ENCODE results near the gene FAM174A. TPM values are rescaled to one million over a fixed set of nuclear protein-coding genes. Genes with fewer than 3 reads are reported as not detected.

The FAM174A gene
- total RNA-seq, 1 donor from 2014 or later: 16.0 TPM

DNA sequence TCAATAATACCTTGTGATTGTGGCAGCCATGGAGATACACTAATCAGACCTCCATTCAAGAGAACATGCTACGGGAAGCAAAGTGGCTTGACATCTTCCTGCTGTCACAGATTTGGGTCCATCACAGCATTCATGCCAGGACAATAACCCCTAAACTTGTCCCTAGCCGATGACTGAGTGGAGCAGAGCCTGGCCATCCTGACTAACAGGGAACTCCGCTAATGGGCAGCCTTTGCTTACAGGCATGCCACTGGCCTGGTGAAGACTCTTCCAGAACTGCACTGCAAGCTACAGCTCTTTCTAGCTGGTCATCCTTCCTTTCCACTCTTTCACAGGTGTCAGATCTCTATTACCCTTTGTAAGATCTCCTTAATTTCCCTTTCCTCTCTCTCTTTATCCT lies 16.0 kb downstream of the FAM174A start:
- TF ChIP-seq, protein P1, sequence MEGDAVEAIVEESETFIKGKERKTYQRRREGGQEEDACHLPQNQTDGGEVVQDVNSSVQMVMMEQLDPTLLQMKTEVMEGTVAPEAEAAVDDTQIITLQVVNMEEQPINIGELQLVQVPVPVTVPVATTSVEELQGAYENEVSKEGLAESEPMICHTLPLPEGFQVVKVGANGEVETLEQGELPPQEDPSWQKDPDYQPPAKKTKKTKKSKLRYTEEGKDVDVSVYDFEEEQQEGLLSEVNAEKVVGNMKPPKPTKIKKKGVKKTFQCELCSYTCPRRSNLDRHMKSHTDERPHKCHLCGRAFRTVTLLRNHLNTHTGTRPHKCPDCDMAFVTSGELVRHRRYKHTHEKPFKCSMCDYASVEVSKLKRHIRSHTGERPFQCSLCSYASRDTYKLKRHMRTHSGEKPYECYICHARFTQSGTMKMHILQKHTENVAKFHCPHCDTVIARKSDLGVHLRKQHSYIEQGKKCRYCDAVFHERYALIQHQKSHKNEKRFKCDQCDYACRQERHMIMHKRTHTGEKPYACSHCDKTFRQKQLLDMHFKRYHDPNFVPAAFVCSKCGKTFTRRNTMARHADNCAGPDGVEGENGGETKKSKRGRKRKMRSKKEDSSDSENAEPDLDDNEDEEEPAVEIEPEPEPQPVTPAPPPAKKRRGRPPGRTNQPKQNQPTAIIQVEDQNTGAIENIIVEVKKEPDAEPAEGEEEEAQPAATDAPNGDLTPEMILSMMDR (IDR thresholded peaks at IDR 0.05): no peak
- Mint-ChIP-seq H3K4me3 (ENCODE audit: unreplicated experiment) (no peak overlapping the region), H3K27me3 (ENCODE audit: unreplicated experiment) (no peaks in the 10 kb centered on the region), H3K9me3 (ENCODE audit: unreplicated experiment) (no peaks in the 10 kb centered on the region), H3K36me3 (ENCODE audit: unreplicated experiment) (peaks cover 1% of the 10 kb centered on the region), H3K27ac (ENCODE audit: unreplicated experiment) (no peak overlapping the region), H3K4me1 (ENCODE audit: unreplicated experiment) (peaks cover 3% of the 10 kb centered on the region)
- DNase-seq (ENCODE audit: extremely low spot score, unreplicated experiment): no peak

DNA sequence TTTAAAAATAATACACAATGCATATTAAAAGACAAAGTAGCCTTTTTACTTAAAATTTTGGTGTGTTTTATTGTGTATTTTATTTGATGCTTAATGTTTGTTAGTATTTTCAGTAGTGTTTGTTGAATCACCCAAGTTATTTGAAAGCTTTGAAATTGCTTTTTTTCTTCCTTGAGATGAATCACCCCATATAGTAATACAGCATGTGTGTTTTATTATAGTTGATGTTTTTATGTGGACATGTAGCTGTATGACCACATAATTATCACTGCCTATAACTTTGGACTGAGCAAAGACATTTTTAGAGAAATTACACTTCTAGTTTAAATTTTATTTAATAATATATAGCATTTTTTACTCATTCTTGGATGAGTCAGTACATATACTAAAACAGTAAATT lies 18.0 kb downstream of the FAM174A start:
- Mint-ChIP-seq H3K9me3 (ENCODE audit: unreplicated experiment) (peaks cover 8% of the 10 kb centered on the region), H3K27me3 (ENCODE audit: unreplicated experiment) (no peaks in the 10 kb centered on the region), H3K27ac (ENCODE audit: unreplicated experiment) (no peak overlapping the region)

DNA sequence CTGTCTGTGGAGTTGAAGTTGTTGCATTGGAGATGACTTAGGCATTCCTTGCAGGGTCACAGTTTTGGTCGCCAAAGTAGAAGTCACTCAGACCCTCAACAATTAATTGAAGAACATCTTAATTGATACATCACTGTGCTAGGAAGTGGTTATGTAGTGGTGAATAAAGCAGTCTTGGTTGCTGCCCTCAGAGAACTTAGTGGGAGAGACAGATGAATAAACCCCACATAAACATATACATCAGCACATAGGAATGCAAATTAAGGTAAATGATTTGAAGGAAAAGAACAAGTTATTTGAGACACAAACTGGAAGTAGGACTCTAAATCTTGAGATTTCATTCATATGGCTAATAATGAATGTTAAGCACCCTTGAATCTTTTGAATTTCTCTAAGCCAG lies 25.7 kb downstream of the FAM174A start:
- Mint-ChIP-seq H3K36me3 (ENCODE audit: unreplicated experiment) (peaks cover 22% of the 10 kb centered on the region), H3K4me1 (ENCODE audit: unreplicated experiment) (peaks cover 15% of the 10 kb centered on the region), H3K9me3 (ENCODE audit: unreplicated experiment) (peaks cover 21% of the 10 kb centered on the region), H3K4me3 (ENCODE audit: unreplicated experiment) (no peak overlapping the region), H3K27ac (ENCODE audit: unreplicated experiment) (no peak overlapping the region), H3K27me3 (ENCODE audit: unreplicated experiment) (no peaks in the 10 kb centered on the region)
- no peak for DNase-seq (ENCODE audit: extremely low spot score, unreplicated experiment)
- TF ChIP-seq, protein P1 (IDR thresholded peaks at IDR 0.05): no peak

More for the DNA sequence above, 18.0 kb downstream of the FAM174A start:
- TF ChIP-seq, protein P1 (IDR thresholded peaks at IDR 0.05): no peak
- Mint-ChIP-seq H3K4me1 (ENCODE audit: unreplicated experiment) (peaks cover 3% of the 10 kb centered on the region), H3K36me3 (ENCODE audit: unreplicated experiment) (peaks cover 2% of the 10 kb centered on the region), H3K4me3 (ENCODE audit: unreplicated experiment) (no peak overlapping the region)
- DNase-seq (ENCODE audit: extremely low spot score, unreplicated experiment): no peak

DNA sequence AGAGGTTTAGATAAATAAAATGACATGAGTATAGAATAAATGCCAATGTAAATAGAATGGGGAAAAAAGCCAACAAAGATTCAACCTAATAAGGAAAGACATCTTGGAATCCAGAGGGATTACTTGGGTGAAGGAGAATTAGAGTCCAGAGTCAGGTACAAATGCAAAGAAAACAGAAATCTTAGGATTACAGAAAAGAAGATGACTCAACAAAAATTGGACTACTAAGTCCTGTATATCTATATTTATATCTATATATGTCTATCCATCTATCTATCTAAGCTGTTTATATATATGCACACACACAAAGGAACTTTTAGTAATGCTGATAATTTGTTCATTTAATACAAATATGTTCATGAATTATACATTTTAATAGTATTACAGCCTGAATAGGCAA lies 27.6 kb downstream of the FAM174A start:
- Mint-ChIP-seq H3K9me3 (ENCODE audit: unreplicated experiment) (peaks cover 17% of the 10 kb centered on the region), H3K4me3 (ENCODE audit: unreplicated experiment) (no peak overlapping the region), H3K27ac (ENCODE audit: unreplicated experiment) (peak overlapping the region; percentile 2), H3K27me3 (ENCODE audit: unreplicated experiment) (no peaks in the 10 kb centered on the region), H3K4me1 (ENCODE audit: unreplicated experiment) (peaks cover 15% of the 10 kb centered on the region), H3K36me3 (ENCODE audit: unreplicated experiment) (peaks cover 24% of the 10 kb centered on the region)
- no peak for DNase-seq (ENCODE audit: extremely low spot score, unreplicated experiment)
- TF ChIP-seq, protein P1 (IDR thresholded peaks at IDR 0.05): no peak

DNA sequence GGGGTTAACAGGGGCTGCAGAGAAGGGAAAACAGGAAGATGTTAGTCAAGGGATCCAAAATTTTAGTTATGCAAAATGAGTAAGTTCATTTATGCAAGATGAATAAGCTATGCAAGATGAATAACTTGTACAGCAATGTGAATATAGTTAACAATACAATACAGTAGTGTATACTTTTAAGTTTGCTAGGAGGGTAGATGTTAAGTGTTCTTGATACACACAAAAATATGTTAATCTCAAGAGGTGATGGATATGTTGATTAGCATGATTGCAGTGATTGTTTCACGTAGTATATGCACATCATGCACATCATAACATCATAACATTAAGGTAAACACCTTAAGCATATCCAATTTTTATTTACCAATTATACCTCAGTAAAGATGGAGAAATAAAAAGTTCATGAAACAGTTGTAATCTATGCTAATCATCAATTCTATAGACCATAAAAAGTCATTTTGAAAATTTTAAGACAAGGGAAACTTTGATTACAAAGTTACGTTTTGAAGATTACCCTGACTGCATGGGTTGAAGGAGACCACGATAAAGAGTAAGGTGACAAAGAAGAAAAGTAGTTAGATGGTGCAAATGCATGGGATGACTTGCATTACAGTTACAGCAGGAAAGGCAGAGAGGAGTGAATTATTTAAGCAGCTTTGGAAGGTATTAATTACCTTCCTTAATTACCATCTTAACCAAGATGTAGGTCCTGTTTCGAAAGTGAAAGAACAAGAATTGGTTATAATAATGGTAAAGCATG lies 31.4 kb downstream of the FAM174A start:
- Mint-ChIP-seq H3K4me1 (ENCODE audit: unreplicated experiment) (peaks cover 11% of the 10 kb centered on the region), H3K9me3 (ENCODE audit: unreplicated experiment) (no peaks in the 10 kb centered on the region), H3K27me3 (ENCODE audit: unreplicated experiment) (no peaks in the 10 kb centered on the region), H3K27ac (ENCODE audit: unreplicated experiment) (no peak overlapping the region), H3K36me3 (ENCODE audit: unreplicated experiment) (peaks cover 23% of the 10 kb centered on the region), H3K4me3 (ENCODE audit: unreplicated experiment) (no peak overlapping the region)
- TF ChIP-seq, protein P1 (IDR thresholded peaks at IDR 0.05): no peak
- DNase-seq (ENCODE audit: extremely low spot score, unreplicated experiment): no peak
